ENCODE results near the gene UTS2. TPM values are rescaled to one million over a fixed set of nuclear protein-coding genes. Genes with fewer than 3 reads are reported as not detected.

The UTS2 gene
- total RNA-seq, 6 experiments from 2014 or later = not detected

DNA sequence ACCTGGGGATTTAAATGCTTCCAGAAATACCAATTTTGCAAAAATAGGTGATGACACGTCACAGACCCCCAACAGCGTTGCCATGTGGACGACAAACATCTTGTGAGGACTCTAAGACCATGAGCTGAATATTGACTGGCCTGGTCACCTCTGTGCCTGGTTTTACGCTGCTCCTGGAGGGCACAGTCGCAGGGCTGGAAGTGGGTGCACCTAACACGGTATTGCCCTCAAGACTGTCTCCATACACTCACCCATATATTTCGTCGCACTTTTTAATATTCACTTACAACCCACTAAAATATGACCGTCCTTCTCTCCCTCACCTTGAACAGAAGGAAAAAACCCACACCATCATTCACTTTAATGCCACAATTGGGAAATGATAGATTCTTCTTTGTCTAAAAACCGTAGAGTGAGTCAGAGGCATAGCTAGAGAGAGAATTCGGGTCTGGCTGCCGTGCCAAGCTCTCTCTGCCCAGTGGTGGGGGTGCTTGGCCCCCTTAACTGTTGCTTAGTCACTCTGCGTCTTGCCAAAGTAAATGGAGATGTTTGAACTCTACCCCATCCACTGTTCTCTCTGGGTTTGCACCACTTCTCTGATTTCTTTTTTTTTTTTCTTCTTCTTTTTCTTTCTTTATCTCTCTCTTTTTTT, 40.8 kb upstream of the UTS2 start:
- no peaks in the 10 kb centered on the region for H3K36me3 ChIP-seq
- no peaks in the 10 kb centered on the region for H3K27me3 ChIP-seq
- intact Hi-C loops (cut with DNase I) = loop anchor here (10.0 kb wide), 2 partner anchors 219 to 229 kb away; no protein-coding TSS in a partner anchor
- H3K4me1 ChIP-seq = no peaks in the 10 kb centered on the region
- WGBS (ENCODE audit: insufficient coverage, low coverage, low lambda C conversion rate, missing lambda C conversion rate) = 76% methylated on average over 10 of the region's 13 CpGs
- H3K4me3 ChIP-seq = no peak overlapping the region
- DNase-seq (no peak), ATAC-seq (no peak)
- TF ChIP-seq, protein P1, sequence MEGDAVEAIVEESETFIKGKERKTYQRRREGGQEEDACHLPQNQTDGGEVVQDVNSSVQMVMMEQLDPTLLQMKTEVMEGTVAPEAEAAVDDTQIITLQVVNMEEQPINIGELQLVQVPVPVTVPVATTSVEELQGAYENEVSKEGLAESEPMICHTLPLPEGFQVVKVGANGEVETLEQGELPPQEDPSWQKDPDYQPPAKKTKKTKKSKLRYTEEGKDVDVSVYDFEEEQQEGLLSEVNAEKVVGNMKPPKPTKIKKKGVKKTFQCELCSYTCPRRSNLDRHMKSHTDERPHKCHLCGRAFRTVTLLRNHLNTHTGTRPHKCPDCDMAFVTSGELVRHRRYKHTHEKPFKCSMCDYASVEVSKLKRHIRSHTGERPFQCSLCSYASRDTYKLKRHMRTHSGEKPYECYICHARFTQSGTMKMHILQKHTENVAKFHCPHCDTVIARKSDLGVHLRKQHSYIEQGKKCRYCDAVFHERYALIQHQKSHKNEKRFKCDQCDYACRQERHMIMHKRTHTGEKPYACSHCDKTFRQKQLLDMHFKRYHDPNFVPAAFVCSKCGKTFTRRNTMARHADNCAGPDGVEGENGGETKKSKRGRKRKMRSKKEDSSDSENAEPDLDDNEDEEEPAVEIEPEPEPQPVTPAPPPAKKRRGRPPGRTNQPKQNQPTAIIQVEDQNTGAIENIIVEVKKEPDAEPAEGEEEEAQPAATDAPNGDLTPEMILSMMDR (IDR thresholded peaks at IDR 0.05) = no peak
- no peak for TF ChIP-seq POLR2A (IDR thresholded peaks at IDR 0.05)
- no peaks in the 10 kb centered on the region for H3K9me3 ChIP-seq
- no peak overlapping the region for H3K27ac ChIP-seq

DNA sequence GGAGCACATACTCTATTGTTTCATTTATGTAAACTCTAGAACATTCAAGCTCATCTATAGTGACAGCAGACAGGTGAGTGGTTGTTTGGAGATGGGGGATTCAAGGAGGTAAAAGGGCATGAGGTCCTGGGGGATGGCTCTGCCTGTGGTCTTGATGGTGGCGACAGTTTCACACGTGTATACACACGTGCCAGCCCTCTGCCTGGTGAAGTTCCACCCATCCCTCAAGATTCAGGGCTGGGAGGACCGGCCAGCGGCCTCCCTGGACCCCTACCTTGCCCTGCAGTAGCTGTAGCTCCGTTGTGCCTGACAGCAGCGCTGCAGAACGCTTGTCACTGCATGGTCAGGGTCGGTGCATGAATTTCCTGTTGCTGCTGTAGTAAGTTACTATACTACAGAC, 38.9 kb upstream of the UTS2 start:
- intact Hi-C loops (cut with DNase I) = loop anchor here (10.0 kb wide), 2 partner anchors 217 to 227 kb away; no protein-coding TSS in a partner anchor
- DNase-seq (no peak), ATAC-seq (no peak)
- WGBS (ENCODE audit: insufficient coverage, low coverage, low lambda C conversion rate, missing lambda C conversion rate) = 22% methylated on average over 5 of the region's 9 CpGs
- H3K27ac ChIP-seq = no peak overlapping the region
- no peaks in the 10 kb centered on the region for H3K4me1 ChIP-seq
- H3K4me3 ChIP-seq = no peak overlapping the region
- H3K9me3 ChIP-seq = no peaks in the 10 kb centered on the region
- no peaks in the 10 kb centered on the region for H3K36me3 ChIP-seq
- TF ChIP-seq POLR2A (IDR thresholded peaks at IDR 0.05) = no peak
- TF ChIP-seq, protein P1 (IDR thresholded peaks at IDR 0.05) = no peak
- H3K27me3 ChIP-seq = no peaks in the 10 kb centered on the region

DNA sequence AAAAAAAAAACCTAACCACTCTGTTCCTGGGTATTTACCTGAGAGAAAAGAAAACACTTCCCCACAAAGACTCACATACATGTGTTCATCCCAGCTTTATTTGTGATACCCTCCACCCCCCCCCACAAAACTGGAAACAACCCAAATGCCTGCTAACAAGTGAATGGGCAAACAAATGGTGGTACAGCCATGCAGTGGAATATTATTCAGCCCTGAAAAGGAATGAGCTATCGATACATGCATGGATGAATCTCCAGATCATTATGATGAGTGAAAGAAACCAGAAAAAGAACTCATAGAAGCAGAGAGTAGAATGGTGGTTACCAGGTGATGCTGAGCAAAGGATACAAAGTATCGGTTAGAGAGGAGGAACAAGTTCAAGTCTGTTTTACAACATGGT, 38.0 kb upstream of the UTS2 start:
- ATAC-seq = no peak
- TF ChIP-seq, protein P1 (IDR thresholded peaks at IDR 0.05) = no peak
- TF ChIP-seq POLR2A (IDR thresholded peaks at IDR 0.05) = no peak
- DNase-seq = no peak
- H3K27ac ChIP-seq = no peak overlapping the region
- 94% methylated on average over 2 of the region's 2 CpGs for WGBS (ENCODE audit: insufficient coverage, low coverage, low lambda C conversion rate, missing lambda C conversion rate)
- H3K27me3 ChIP-seq = no peaks in the 10 kb centered on the region
- no peaks in the 10 kb centered on the region for H3K4me1 ChIP-seq
- H3K9me3 ChIP-seq = no peaks in the 10 kb centered on the region
- no peaks in the 10 kb centered on the region for H3K36me3 ChIP-seq
- H3K4me3 ChIP-seq = no peak overlapping the region
- intact Hi-C loops (cut with DNase I) = loop anchor here (10.0 kb wide), 2 partner anchors 216 to 226 kb away; no protein-coding TSS in a partner anchor

- H3K27ac ChIP-seq = no peak overlapping the region
- no peak overlapping the region for H3K4me3 ChIP-seq
- WGBS (ENCODE audit: insufficient coverage, low coverage, low lambda C conversion rate, missing lambda C conversion rate) = 56% methylated on average over 8 of the region's 9 CpGs
- H3K9me3 ChIP-seq = no peaks in the 10 kb centered on the region
- H3K27me3 ChIP-seq = no peaks in the 10 kb centered on the region
- no peak for DNase-seq
- ATAC-seq = no peak
- H3K36me3 ChIP-seq = no peaks in the 10 kb centered on the region
- TF ChIP-seq, protein P1 (IDR thresholded peaks at IDR 0.05) = no peak
- TF ChIP-seq POLR2A (IDR thresholded peaks at IDR 0.05) = no peak
- H3K4me1 ChIP-seq = no peaks in the 10 kb centered on the region
- intact Hi-C loops (cut with DNase I) = no loop called here
Measured at GRCh38 chr1:7888248-7889081, 35.6 kb upstream of the UTS2 start.
